Cardiac fibroblast (primary cell): Measurements from ENCODE around the gene GPATCH2.
A peak's percentile ranks its signal among the peaks of the same experiment; 100 is the strongest.

Experiments used
- DNase-seq, 2 donors: peaks; one replicate each; pipeline versions ENCODE4 v3.0.0 to v3.0.0-alpha.2; 2010; ENCODE audit warnings: low read depth in 2 of 2
- H3K4me3 ChIP-seq, 2 donors: replicated peaks in 1 of 2; 1 replicate in 1 of 2; 2 replicates in 1 of 2; pipeline ENCODE4 v1.5.1; 2011; ENCODE audit warnings: low read depth in 2 of 2, low read length in 2 of 2, mild to moderate bottlenecking in 2 of 2, moderate library complexity in 1 of 2
- CTCF ChIP-seq: IDR thresholded peaks from one replicate; pipeline ENCODE4 v1.5.1; 2011; ENCODE audit warnings: low read depth, mild to moderate bottlenecking, low read length, inconsistent platforms

The GPATCH2 gene

GRCh38 chr1:217435204-217435603 is 195.7 kb downstream of the GPATCH2 start:
- H3K4me3 ChIP-seq, result no peak overlapping the region
- DNase-seq, result peak in 1 of 2 donors; percentile 11
- TF ChIP-seq CTCF, result no peak

GRCh38 chr1:217433664-217434063 is 197.2 kb downstream of the GPATCH2 start:
- no peak for DNase-seq
- no peak overlapping the region for H3K4me3 ChIP-seq
- TF ChIP-seq CTCF, result no peak

GRCh38 chr1:217432339-217432738 is 198.6 kb downstream of the GPATCH2 start:
- DNase-seq, result no peak
- no peak for TF ChIP-seq CTCF
- H3K4me3 ChIP-seq, result no peak overlapping the region

GRCh38 chr1:217431395-217431794 is 199.5 kb downstream of the GPATCH2 start:
- H3K4me3 ChIP-seq, result no peak overlapping the region
- DNase-seq, result peak in 1 of 2 donors; percentile 15
- TF ChIP-seq CTCF, result no peak

GRCh38 chr1:217425422-217425821 is 205.5 kb downstream of the GPATCH2 start:
- no peak overlapping the region for H3K4me3 ChIP-seq
- no peak for TF ChIP-seq CTCF
- DNase-seq, result peak; percentile 31 to 50

GRCh38 chr1:217419194-217419551 is 211.7 kb downstream of the GPATCH2 start:
- DNase-seq, result no peak
- H3K4me3 ChIP-seq, result no peak overlapping the region

More at GRCh38 chr1:217419194-217419551, 211.7 kb downstream of the GPATCH2 start:
- no peak for TF ChIP-seq CTCF
